ENCODE data around the gene FES.
"Not testable (repeated sequence)": the region's sequence is repeated elsewhere in the genome, so short reads cannot be mapped to it uniquely, and the experiment has no call there.

Gene FES

DNA sequence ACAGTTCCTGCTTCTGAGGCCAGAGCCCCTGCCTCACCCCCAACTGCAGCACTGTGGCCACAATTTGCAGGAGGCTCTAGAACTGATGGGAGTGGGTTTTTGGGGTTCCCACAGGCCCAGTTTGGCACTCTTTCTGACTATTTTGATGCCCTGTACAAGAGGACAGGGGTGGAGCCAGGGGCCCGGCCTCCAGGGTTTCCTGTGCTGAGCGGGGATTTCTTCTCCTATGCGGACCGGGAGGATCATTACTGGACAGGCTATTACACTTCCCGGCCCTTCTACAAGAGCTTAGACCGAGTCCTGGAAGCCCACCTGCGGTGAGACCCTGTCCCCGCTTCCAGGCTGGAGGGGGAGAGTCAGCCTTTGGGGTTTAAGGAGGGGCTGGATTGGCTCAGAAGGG lies 25.7 kb downstream of the FES start:
- no peak for DNase-seq (ENCODE audit: low read depth in 2 of 2)

DNA sequence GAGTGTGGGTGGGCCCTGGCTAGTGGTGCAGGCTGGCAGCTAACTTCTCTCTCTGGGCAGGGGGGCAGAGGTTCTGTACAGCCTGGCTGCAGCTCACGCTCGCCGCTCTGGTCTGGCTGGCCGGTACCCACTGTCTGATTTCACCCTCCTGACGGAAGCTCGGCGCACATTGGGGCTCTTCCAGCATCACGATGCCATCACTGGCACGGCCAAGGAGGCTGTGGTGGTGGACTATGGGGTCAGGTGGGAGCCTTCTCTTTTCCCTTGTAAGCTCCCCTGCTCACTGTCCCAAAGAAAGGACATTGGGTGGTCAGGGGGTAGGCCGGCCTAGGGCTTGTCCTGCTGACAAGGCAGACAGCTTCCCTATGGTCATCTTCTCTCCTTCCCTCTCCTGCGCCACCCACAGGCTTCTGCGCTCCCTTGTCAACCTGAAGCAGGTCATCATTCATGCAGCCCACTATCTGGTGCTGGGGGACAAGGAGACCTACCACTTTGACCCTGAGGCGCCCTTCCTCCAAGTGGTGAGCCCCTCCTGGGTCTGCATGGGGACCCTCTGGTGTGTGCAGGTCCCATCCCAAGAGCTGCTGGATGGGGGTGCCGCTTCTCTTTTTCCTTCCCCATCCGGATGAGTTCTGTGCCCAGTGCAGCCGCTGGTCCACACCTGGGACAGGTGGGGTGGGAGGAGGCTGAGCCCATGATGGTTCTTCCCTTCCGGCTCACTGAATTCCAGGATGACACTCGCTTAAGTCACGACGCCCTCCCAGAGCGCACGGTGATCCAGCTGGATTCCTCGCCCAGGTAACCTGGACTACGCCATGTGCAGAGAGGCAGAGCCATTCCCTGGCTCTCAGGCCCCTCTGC lies 26.4 kb downstream of the FES start:
- DNase-seq (ENCODE audit: low read depth in 2 of 2) = no peak

GRCh38 chr15:90911302-90911623 lies 27.0 kb downstream of the FES start:
- DNase-seq (ENCODE audit: low read depth in 2 of 2) = no peak

GRCh38 chr15:90911906-90912769 lies 27.8 kb downstream of the FES start:
- no peak for DNase-seq (ENCODE audit: low read depth in 2 of 2)

- DNase-seq (ENCODE audit: low read depth in 2 of 2) = no peak
Measured at GRCh38 chr15:90912770-90913075, 28.4 kb downstream of the FES start.

DNA sequence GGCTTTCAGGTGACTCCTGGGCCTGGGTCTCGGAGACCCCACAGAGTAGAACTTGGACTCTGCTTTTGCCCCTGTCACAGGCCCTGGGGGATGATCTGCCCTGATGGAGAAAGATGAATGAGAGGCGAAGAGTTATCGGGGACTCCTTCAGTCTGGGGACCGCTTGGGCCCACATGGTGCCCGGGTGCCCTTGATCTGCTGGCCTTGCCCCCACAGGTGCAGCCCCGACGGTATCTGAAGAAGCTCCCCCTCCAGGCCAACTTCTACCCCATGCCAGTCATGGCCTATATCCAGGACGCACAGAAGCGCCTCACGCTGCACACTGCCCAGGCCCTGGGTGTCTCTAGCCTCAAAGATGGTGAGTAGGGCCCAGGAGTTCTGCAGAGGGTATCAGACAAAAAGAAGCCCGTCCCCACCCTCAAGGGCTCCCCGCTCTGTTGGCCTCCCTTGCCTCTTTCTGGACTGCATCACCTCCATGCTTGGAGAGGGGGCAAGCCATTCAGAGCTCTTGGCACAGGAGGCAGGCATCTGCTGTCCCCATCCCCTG lies 29.2 kb downstream of the FES start:
- DNase-seq (ENCODE audit: low read depth in 2 of 2) = no peak

GRCh38 chr15:90914305-90915080 lies 30.2 kb downstream of the FES start:
- no peak for DNase-seq (ENCODE audit: low read depth in 2 of 2)

DNA sequence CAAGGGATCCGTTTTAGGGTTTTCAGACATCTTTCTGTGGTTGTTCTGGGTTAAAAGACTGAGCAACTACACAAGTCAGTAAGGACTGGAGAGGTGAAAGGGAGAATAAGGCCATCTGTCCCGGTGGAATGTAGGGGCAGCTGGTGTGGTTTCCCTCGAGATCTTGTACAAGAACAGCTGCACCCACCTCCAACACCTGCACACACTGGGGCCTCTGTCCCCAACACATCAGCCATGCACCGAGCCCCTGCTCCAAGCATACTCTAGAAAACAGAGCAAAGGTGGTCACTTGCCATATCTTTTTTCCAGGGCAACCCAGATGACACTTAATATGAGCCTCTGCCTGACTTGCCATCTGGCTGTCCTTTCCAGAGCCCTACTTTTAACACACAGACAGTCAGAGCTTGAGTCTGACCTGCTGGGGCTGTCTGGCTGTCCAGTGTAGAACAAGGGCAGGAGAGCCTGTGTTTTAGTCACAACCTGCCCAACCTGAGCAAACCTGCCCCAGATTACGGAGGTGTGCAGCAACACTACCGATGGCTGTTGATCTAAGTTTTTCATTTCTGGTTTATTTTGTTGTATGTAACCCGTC lies 31.0 kb downstream of the FES start:
- no peak for DNase-seq (ENCODE audit: low read depth in 2 of 2)

- no peak for DNase-seq (ENCODE audit: low read depth in 2 of 2)
Measured at GRCh38 chr15:90915808-90916440, 31.6 kb downstream of the FES start.

DNA sequence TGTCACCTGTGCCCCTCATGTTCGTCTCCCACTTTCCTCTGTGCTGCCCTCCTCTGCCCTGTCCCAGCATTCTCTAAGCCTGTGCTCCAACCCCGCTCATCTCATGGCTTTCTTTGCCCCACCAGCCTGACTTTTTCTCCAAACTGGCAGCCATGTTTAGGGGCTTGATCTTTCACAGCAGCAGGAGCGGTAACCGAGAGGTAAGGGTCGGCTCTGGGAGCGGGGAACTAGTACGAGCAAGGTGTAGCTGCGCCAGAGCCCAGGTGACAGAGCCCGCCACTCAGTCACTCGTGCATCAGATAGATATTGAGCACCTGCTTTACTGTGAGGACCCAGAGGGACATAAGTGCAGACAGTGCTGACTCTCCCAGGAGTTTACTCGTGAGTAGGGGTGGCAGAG lies 32.2 kb downstream of the FES start:
- DNase-seq (ENCODE audit: low read depth in 2 of 2) = no peak

GRCh38 chr15:90917569-90917968 lies 33.3 kb downstream of the FES start:
- DNase-seq (ENCODE audit: low read depth in 2 of 2) = no peak

DNA sequence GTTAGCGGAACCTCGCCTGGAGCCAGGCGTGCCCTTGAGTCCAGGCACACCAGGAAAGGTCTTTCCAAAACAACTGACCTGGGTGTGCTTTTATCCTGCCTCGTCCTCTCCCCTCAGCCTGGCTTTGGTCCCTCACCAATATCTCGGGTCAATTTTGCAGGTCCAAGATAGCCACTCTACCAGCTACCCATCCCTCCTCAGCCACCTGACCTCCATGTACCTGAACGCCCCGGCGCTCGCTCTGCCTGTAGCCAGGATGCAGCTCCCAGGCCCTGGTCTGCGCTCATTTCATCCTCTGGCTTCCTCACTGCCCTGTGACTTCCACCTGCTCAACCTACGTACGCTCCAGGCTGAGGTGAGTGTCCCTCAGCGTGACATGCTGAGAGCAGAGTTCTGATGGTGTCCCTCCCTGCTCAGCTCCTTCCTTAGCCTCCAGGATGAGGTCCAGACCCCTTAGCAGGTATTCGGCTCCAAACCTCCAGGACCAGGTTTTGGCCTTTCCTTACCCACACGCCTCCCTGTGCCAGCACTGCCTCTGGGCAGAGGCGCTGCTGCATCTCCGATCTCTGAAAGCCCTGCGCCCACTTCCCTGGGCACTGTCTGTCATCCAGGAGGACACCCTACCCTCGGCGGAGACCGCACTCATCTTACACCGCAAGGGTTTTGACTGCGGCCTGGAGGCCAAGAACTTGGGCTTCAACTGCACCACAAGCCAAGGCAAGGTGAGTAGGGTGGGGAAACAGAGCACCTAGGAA lies 33.9 kb downstream of the FES start:
- no peak for DNase-seq (ENCODE audit: low read depth in 2 of 2)

DNA sequence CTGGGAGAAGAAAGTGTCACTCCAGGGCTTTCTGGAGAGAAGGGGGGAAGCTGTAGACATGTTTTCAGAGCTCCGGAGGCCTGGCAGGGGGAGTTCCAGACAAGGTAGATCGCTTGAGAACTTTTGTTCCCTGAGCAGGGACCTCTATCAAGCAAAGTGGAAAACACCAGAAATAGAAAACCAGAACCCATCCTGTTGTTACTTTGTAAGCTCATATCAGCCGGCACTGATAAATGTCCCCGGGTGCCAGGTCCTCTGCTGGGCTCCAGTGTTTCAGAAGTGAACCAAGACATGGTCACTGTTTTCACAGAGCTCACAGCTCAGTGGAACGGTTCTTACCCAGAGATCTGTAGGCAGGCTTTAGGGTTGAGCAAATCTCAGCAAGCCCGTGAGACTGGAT lies 34.5 kb downstream of the FES start:
- DNase-seq (ENCODE audit: low read depth in 2 of 2) = no peak

DNA sequence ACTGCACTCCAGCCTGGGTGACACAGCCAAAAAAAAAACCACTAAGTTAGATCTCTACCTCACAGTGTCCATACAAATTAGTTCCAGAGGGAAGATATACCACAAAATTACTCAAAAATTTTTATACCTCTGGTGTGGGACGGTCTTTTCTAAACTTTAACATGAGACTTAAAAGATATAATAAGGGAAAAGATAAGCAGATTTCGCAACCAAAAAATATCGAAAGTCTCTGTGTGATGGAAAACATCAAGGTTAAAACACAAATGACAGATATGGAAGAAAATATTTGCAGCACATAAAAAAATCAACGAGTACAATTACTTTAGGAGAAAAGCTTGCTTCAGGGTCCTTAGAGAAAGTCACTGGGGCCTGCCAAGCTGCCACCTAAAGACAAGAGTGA lies 37.6 kb downstream of the FES start:
- no peak for DNase-seq (ENCODE audit: low read depth in 2 of 2)

- DNase-seq (ENCODE audit: low read depth in 2 of 2) = peak in 1 of 2 donors; percentile 35
Measured at GRCh38 chr15:90922712-90923322, 38.5 kb downstream of the FES start.

DNA sequence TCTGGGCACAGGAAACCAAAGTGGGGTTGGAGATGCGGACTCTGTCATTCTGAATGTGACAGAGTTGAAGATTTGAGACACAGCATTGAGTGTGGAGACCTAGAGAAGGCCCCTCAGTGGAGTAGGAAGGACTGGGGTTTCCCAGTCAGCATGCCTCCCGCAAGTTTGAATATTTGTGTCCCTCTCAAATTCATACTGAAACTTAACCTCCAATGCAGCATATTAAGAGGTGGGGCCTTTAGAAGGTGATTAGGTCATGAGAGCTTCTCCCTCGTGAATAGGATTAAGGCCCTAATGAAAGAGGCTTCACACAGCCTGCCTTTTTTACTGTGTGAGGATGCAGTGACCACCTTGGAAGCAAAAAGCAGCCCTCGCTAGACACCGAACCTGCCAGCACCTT lies 40.1 kb downstream of the FES start:
- DNase-seq (ENCODE audit: low read depth in 2 of 2) = no peak

GRCh38 chr15:90926766-90927165 lies 42.5 kb downstream of the FES start:
- DNase-seq (ENCODE audit: low read depth in 2 of 2) = not testable (repeated sequence)

DNA sequence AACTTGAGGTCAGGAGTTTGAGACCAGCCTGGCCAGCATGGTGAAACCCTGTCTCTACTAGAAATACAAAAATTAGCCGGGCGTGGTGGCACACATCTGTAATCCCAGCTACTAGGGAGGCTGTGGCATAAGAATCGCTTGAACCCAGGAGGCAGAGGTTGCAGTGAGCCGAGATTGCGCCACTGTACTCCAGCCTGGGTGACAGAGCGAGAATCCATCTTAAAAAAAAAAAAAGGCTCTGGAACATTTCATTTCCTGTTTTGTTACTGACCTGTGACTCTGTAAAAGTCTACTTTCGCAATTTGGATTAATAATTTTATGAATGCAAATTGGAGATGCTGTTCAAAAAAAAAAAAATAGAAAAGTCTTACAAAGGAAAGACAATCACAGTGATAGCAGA lies 43.8 kb downstream of the FES start:
- DNase-seq (ENCODE audit: low read depth in 2 of 2) = not testable (repeated sequence)

DNA sequence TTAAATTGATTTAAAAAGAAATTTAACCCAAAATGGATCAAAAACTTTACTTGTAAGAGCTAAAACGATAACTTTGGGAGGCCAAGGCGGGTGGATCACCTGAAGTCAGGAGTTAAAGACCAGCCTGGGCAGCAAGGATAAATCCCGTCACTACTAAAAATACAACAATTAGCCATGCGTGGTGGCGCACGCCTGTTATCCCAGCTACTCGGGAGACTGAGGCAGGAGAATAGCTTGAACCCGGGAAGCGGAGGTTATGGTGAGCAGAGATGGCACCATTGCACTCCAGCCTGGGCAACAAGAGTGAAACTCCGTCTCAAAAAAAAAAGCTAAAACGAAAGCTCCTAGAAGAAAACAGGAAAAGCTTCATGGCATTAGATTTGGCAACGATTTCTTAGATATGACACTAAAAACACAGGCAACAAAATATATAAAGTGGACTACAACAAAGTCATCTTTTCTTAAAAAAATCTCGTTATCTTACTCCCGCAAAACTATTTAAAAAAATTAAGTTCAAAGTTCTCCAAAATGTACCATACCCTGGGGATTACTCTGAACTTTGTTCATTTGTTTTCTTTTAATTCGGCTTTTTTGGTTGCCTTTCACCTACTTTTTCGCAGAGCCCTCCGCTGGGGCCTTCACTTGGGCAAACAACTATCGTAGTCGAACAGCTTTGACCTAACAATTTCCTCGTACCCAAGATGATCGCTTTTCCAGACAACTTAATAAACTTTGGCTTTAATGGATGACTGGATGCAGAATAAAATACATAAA lies 45.1 kb downstream of the FES start:
- no peak for DNase-seq (ENCODE audit: low read depth in 2 of 2)
